ENCODE data around the gene ZNF433.
"Not testable (repeated sequence)": the region's sequence is repeated elsewhere in the genome, so short reads cannot be mapped to it uniquely, and the experiment has no call there.

ZNF433 gene
- total RNA-seq, result 0.94 reads per million

DNA sequence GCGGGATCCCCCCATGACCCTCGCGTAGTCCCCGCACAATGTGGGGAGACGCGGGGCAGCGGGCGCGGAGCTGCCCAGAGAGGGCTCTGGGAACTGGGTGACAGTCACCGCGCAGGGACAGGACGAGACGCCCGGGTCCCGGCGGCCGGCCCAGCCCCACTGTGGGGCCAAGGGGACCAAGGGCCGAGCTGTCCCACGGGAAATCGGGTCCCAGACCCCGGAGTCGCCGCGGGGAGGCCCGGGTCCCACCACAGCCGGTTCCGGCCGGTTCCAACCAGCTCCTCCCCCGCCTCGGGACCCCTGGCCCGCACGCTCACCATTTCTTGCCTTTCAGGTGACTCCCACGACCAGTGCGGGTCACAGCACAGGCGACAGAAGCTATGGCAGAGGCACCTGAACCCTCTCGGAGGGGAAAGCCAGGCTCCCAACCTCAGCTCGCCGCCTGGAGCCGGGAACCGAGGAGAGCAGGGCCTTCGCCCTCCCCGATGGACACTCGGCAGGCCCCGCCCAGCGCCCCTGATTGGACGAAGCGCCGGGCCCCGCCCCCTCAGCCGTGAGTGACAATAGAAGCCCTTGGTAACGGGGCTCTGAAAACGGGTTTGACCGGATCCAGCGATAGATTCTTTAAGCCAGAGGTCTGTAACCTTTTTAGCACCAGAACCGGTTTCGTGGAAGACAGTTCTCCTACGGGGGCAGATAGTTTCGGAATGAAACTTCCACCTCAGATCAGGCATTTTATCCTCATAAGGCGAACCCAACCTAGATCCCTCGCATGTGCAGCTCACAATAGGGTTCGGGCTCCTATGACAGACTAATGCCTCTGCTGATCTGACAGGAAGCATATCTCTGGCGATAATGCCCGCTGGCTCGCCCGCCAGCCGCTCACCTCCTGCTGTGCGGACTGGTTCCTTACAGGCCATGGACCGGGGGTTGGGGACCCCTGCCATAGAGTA lies at the start of gene ZNF433:
Gene ZNF433, minus strand, starts transcription at position 460 of the 953 bp plus-strand sequence. Its CDS starts 140 bp downstream, at position 320.
- peak; percentile 50 for DNase-seq

DNA sequence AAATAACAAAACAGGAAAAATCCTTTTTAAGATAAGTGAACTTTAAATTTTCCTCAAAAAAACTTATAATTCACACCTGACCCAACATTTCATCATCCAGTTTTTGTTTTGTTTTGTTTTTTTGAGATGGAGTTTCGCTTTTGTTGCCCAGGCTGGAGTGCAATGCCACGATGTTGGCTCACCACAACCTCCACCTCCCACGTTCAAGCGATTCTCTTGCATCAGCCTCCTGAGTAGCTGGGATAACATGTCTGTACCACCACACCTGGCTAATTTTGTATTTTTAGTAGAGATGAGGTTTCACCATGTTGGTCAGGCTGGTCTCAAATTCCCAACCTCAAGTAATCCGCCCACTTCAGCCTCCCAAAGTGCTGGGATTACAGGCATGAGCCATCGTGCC lies 47.9 kb upstream of the ZNF433 start:
- DNase-seq, result not testable (repeated sequence)

DNA sequence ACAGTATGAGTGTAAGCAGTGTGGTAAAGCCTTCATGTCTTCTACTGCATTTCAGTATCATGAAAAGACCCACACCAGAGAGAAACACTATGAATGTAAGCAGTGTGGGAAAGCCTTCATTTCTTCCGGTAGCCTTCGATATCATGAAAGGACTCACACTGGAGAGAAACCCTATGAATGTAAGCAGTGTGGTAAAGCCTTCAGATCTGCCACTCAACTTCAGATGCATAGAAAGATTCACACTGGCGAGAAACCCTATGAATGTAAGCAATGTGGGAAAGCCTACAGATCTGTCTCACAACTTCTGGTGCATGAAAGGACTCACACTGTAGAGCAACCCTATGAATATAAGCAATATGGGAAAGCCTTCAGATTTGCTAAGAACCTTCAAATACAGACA lies 41.9 kb upstream of the ZNF433 start:
- no peak for DNase-seq

DNA sequence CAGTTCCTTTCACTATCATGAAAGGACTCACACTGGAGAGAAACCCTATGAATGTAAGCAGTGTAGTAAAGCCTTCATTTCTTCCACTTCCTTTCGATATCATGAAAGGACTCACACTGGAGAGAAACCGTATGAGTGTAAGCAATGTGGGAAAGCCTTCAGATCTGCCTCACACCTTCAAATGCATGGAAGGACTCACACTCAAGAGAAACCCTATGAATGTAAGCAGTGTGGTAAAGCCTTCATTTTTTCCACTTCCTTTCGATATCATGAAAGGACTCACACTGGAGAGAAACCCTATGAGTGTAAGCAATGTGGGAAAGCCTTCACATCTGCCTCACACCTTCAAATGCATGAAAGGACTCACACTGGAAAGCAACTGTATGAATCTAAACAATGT lies 40.9 kb upstream of the ZNF433 start:
- DNase-seq, result not testable (repeated sequence)

DNA sequence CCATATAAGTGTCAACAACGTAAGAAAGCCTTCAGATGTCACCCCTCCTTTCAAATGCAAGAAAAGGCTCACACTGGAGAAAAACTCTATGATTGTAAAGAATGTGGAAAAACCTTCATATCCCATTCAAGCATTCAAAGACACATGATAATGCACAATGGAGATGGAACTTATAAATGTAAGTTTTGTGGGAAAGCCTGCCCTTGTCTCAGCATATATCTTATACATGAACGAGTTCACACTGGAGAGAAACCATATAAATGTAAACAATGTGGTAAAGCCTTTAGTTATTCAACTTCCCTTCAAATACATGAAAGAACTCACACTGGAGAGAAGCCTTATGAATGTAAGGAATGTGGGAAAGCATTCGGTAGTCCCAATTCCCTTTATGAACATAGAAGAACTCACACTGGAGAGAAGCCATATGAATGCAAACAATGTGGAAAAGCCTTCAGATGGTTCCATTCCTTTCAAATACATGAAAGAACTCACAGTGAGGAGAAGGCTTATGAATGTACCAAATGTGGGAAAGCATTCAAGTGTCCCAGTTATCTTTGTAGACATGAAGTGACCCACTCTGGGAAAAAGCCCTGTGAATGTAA lies 40.2 kb upstream of the ZNF433 start:
- DNase-seq, result no peak

DNA sequence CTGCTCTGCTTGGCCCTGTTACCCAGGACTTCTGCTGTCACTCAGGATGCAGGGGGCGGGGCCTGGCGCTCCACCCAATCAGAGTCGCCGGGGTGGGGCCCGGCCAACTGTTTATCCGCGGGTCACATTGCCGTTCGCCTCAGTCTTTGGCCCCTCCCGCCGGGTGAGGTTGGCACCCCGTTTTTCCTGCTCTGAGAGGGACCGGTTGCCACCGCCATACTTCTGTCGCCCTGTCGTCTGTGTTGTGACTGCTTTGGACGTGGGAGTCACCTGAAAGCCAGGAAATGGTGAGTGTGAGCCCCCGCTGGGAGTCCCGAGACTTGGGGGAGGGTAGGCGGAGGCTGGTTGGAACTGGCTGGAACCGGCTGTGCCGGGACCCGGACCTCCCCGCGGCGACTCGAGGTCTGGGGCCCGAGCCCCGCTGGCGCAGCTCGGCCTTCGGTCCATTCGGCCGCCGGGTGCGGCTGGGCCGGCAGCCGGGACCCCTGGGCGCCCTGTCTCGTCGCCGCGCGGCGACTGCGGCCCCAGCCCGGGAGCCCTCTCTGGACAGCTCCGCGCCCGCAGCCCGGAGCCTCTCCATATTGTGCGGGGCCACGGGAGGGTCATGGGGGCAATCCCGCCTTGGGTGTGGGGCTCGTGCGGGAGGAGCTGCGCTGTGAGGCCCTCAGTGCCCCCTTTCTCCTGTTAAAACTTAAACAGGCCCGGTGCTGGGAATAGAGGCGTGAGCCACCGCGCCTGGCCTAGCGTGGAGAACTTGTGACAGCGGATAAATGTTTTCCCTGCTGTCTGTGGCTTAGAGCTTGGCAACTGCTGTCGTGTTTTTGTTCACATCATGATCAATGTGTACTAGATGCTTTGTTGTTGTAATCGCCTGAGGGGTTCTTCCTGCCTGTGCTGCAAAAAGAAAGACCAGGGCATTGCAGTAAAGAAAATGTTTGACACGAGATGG lies 29.4 kb upstream of the ZNF433 start, which contains the start of gene ZNF844:
Gene ZNF844, plus strand, starts transcription at position 142 of the 949 bp plus-strand sequence. Its CDS starts 143 bp downstream, at position 285.
- DNase-seq, result peak; percentile 36

DNA sequence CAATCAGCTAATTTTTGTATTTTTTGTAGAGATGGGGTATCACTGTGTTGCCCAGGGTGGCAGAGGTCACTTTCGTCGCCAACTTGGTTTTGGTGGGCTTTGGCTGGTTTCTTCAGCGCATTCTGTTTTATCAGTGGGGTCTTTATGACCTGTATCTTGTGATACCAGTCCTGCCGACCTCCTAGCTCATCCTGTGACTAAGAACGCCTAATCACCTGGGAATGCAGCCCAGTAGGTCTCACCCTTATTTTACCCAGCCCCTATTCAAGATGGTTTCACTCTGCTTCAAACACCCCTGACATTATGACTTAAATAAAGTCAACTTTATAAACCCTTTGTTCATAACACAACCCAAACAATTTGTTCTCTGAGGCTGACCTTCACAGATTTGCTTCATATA lies 20.3 kb upstream of the ZNF433 start:
- DNase-seq, result no peak

DNA sequence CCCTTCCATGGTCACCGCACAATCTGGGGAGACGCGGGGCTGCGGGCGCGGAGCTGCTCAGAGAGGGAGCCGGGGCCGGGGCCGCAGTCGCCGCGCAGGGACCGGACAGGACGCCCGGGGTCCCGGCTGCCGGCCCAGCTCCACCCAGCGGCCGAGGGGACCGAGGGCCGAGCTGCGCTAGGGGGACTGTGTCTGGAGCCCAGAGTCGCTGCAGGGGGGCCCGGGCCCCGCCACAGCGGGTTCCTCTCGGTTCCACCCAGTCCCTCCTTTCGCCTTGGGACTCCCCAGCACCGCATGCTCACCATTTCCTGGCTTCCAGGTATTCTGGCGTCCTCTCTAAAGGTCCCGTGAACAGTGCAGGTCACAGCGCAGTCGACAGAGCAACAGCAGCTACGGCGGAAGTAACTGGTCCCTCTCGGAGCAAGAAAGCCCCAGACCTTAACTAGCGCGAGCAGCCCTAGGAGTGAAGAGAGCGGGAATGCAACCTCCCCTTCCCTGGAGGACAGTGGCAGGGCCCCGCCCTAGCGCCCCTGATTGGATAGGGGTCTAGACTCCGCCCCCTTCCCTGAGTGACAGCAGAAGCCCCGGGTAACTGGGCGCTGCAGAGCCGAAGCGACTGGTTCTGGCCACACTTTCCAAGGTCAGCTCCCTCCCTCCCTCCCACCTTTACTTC lies 17.2 kb upstream of the ZNF433 start, which contains the start of gene ZNF878:
Gene ZNF878, minus strand, starts transcription at position 465 of the 673 bp plus-strand sequence. Its CDS starts 160 bp downstream, at position 305.
- peak; percentile 5 for DNase-seq

DNA sequence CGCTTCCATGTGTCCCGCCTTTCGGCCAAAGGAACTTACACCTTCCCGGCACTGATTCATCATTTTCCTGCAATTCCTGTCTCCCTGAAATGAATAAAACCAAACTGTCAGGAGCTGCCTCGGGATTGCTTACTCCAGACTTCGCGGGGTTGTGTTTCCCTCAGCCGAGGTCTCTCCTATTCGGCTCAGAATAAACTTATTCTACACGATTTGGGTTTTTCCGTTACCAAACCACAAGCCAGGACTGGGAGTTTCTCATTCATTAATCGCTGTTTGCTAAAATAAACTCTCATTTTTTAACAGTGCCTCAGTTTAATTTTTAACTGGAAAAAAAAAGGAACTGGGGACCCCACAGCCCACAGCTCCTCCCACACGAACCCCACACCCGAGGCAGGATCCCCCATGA lies 16.6 kb upstream of the ZNF433 start:
- no peak for DNase-seq

DNA sequence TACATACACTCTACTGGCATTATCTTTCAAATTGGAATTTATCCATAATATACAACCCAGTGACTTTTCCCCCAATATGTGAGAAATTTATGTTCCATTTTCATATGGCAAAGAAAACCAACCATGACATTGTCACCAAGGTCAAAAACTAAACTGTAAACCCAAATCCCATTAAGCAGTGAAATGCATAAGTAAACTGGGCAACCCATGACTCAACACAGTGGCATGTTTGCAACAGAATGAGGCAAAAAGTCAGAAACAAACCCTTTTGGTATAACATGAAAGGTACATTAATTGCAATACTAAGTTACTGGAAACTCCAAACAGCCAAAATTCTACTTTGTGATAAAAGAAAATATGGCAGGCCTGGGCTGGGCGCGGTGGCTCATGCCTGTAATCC lies 12.4 kb upstream of the ZNF433 start:
- DNase-seq, result no peak

DNA sequence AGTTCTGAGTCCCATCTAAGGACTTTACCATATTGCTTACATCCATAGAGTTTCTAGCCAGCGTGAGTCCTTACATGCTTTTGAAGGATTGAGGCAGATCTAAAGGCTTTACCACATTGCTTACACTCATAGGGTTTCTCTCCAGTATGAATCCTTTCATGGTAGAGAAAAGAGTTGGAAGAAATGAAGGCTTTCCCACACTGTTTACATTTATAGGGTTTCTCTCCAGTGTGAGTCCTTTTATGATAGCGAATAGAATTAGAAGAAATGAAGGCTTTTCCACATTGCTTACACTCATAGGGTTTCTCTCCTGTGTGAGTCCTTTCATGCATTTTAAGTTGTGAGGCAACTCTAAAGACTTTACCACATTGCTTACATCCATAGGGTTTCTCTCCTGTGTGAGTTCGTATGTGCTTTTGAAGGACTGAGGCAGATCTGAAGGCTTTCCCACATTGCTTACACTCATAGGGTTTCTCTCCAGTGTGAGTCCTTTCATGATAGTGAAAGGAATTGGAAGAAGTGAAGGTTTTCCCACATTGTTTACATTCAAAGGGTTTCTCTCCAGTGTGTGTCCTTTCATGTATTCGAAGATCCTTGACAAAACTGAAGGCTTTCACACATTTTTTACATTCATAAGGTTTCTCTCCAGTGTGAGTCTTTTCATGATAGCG lies 8.4 kb upstream of the ZNF433 start:
- DNase-seq, result no peak

DNA sequence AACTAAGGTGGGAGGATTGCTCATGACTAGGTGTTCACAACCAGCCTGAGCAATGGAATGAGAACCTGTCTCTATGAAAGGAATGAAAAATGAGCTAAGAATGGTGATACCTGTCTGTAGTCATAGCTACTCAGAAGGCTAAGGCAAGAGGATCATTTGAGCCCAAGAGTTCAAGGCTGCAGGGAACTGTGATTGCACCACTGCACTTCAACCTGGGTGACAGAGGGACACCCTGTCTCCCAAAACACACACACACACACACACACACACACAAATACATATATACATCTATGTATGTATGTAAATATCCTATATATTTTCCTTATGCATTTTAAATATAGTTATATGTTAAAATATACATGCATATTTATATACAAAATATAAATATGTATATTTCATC lies 7.4 kb upstream of the ZNF433 start:
- DNase-seq, result no peak

DNA sequence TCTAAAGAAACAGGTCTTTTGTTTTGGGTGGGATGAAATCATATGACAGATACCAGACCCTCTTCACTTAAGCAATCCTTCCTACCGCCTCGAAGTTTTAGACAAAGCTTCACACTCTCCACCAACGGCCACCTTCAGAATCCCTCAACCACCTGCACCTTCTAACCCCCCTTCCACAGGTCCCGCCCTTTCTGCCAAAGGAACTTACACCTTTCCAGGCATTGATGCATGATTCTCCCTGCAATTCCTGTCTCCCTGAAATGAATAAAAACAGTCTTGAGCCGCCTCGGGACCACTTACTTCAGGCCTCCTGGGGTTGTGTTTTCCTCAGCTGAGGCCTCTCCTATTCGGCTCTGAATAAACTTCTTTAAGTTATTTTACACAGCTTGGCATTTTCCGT lies 859 bp downstream of the ZNF433 start:
- no peak for DNase-seq

DNA sequence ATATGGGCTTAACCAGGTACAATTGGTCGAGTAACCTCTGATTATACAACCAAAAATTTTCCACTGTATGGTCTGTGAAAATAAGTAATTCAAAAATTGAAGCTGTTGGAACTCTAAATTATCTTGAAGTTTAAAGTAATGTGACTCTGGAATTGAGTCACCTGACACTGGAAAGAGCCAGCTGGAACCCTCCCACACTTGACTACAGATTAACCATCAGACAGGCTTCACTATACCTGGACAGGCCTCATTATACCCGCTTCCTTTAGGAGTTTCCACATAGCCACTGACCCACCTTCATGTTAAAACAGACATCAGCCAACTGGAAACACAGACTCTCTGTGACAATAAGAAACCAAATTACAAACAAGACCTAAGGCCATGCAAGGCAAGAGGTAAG lies 1.3 kb downstream of the ZNF433 start:
- DNase-seq, result no peak

DNA sequence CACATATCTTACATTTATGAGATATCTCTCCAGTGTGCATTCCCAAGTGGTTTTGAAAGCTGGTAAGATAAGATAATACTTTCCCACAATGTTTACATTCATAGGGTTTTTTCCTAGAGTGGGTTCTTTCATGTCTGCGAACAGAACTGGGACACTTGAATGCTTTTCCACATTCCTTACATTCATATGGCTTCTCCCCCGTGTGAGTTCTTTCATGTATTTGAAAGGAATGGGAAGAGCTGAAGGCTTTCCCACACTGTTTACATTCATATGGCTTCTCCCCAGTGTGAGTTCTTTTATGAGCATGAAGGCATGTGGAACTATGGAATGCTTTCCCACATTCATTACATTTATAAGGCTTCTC lies 19.7 kb downstream of the ZNF433 start:
- no peak for DNase-seq

DNA sequence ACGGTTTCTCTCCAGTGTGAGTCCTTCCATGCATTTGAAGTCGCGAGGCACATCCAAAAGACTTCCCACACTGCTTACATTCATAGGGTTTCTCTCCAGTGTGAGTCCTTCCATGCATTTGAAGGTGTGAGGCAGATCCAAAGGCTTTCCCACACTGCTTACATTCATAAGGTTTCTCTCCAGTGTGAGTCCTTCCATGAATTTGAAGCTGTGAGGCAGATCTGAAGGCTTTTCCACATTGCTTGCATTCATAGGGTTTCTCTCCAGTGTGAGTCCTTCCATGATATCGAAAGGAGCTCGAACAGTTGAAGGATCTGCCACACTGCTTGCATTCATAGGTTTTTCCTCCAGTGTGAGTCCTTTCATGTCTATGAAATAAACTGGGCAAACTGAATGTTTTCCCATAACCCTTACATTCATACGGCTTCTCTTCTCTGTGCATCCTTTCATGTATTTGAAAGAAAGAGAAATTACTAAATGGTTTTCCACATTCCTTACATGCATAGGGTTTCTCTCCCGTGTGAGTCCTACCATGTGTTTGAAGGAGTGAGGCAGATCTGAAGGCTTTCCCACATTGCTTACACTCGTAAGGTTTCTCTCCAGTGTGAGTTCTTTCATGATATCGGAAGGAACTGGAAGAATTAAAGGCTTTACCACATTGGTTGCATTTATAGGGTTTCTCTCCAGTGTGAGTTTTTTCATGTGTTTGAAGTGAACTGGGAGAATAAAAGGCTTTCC lies 20.3 kb downstream of the ZNF433 start:
- no peak for DNase-seq

DNA sequence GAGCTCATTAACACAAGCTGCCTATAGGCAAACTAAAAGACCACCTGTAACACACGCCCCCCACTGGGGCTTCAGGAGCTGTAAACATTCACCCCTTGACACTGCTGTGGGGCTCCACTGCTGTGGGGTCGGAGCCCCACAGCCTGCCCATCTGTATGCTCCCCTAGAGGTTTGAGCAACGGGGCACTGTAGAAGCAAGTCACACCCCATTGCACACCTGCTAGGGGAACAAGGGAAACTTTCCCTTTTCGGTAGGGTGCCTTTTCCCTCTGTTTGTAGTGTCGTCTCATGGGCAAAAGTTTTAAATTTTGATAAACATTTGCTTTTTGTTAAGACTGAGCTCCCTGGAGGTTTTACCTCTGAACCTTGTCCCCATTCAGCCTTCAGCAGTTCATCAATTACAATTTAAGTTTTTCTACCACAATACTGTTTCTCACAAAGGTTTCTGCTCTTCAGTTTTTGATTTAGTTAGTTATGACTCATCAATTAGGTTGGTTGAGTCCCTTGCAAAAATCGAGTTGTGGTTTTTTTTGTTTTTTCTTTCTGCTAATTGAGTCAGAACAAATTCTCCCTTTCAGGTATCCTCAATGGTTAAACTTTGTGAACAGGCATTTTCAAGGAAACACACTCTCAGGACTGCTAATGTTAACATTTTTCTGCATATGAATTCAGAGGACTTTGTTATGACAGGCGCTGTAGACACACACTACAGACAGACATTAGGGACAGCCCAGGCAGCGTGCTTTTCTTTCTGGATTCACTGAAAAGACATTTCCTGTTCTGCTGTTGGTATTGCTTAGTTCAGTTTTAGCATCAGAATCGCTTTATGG lies 35.1 kb downstream of the ZNF433 start:
- no peak for DNase-seq

DNA sequence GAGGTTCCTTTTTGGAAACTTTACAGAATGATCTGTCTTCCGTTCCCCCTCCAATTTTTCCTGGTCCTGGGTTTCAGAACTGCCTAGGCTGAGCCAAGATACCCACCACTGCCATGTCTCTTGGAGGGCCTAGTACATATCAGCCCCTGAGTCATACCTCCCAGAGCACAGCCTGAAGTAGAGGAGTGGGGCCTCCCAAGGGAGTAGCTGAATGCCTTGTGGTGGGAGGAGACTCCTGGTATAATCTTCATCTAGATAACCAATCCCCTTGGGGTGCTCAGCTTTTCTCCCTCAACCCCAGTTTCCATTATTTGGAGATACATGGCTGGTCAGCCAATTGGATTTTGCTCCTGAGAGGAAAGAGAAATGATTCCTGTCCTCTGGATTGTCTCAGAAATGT lies 40.3 kb downstream of the ZNF433 start:
- DNase-seq, result no peak

DNA sequence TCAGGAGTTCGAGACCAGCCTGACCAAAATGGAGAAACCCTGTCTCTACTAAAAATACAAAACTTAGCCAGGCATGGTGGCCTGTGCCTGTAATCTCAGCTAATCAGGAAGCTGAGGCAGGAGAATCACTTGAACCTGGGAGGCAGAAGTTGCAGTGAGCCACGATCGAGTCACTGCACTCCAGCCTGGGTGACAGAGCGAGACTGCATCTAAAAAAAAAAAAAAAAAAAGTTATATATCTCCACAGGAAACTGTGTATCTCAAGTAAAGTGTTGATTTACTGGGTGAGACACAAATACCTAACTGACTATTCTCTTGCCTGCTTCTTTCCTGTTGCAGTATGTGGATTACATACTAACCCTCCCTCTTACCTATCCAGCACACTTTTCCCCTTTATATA lies 43.6 kb downstream of the ZNF433 start:
- not testable (repeated sequence) for DNase-seq

DNA sequence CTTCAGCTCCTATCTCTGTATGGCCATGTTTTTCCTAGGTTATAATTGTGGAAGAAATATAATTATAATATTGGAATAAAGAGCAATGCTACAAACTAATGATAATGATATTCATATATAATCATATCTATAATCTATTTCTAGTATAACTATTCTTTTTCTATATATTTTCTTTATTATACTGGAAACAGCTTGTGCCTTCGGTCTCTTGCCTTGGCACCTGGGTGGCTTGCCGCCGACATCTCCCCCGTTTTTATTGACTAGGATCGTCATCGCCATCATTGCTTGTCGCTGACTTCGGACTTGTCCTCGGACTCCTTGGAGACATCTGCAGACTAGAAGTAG lies 46.4 kb downstream of the ZNF433 start:
- no peak for DNase-seq

All from effector CD4-positive, alpha-beta T cell (primary cell).